DMS153 treated with DMSO at 0.1 percent for 48 hours (cell line): ENCODE measurements around the gene TRIM47.

Experiments used
- DNase-seq: peaks from one replicate; lab custom pipeline; 2025; ENCODE audit not compliant: unreplicated experiment; lab: John Stamatoyannopoulos, UW

TRIM47 gene

DNA sequence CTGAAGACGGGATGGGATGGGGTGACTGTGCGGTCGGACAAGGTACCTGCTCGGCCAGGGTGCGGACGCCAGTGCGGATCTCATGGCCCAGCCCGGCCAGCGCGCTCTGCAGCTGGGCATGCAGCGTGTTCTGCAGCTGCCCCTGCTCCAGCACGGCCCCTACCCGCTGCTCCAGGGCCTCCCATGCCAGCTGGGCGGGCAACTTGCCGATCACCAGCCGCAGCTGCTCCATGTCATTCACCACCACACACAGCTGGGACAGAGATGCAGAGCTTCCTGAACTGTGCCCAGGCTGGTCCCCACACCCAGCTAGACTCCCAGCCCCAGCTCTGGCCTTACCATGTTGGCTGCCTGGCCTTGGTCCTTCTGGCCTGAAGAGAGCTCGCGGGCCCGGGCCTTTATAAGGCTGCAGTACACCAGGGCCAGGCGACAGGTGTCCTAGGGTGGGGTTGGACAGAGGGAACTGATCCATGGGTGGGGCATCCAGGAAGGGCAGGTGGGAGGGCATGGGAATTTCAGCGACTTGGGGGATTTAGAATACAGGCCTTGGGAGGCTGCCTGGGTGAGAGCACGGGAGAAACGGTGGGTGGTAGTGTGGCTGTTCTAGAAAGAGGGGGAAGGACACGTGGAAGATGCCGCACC is 44.0 kb downstream of the TRIM47 start:
- DNase-seq, result no peak

DNA sequence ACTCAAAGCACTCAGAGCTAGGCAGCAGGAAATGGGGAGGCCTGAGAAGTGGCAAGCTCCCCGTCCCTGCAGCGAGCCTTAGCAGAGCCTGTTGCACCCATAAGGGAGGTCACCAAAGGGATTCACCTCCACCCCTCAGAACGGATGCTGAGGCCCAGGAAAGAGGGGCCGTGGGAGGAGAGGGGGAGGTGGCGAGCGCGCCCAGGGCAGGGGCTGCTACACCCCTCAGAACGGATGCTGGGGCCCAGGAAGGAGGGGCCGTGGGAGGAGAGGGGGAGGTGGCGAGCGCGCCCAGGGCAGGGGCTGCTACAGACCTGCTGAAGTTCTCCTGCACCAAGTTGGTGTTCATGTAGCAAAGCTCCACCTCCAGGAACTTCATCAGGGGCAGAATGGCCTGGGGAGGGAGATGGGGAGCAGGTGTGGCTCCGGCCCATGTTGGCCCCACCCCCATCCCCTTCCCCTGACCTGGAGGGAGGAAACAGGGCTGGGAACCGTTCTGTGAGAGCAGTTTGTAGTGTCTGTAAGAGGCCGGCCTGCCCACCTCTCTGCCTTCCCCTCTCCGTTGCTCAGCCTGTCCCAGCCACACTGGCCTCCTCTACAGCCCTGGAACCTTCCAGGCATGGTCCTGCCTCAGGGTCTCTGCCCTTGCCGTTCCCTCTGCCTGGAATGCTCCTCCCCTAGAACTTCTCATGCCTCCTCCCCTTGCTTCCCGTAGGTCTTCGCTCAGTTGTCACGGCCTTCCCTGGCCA is 45.6 kb downstream of the TRIM47 start:
- no peak for DNase-seq

DNA sequence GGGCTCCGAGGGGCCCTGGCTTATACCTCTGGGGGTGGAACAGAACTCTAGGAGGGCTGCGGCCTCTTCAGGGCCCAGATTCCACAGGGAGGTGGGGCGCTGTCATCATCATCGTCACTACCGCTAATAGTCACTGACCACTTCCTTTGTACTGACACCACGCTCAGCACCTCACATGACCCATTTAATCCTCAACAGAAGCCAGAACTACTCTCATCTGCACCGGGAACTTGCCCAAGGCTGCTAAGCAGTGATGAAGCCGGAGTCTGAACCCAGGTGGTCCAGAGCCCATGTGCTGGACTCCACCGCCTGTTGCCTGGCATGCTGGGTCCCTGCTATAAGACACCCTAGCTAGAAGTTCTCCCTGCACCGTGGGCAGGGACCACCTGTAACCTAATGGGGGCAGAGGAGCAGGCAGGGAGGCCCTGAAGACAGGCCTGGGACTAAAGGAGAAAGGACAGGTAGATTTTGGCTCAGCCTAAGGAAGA is 46.2 kb downstream of the TRIM47 start:
- DNase-seq, result no peak

DNA sequence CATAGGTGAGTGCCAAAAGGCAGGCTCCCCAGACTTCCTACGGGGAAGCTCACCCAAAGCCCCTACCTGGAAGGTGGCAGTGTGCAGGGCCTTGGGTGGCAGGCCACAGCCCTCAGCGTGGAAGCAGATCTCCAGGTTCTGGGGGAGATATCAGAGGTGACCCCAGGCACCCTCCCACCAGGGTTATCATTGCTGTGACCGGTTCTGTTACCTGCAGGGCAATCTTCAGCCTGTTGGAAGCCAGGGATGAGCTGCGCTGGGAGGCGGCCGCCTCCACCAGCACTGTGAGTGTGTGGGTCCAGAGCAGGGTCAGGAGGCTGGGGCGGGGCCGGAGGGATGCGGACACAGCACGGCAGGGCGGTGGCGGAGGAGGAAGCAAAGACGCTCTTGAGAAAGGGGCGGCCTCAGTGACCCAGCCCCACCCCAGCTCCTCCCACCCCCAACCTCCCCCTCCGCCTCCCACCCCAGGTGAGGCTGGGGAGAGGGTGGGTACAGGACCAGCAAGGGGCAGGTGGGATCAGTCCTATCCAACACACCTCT is 47.3 kb downstream of the TRIM47 start:
- DNase-seq, result no peak

DNA sequence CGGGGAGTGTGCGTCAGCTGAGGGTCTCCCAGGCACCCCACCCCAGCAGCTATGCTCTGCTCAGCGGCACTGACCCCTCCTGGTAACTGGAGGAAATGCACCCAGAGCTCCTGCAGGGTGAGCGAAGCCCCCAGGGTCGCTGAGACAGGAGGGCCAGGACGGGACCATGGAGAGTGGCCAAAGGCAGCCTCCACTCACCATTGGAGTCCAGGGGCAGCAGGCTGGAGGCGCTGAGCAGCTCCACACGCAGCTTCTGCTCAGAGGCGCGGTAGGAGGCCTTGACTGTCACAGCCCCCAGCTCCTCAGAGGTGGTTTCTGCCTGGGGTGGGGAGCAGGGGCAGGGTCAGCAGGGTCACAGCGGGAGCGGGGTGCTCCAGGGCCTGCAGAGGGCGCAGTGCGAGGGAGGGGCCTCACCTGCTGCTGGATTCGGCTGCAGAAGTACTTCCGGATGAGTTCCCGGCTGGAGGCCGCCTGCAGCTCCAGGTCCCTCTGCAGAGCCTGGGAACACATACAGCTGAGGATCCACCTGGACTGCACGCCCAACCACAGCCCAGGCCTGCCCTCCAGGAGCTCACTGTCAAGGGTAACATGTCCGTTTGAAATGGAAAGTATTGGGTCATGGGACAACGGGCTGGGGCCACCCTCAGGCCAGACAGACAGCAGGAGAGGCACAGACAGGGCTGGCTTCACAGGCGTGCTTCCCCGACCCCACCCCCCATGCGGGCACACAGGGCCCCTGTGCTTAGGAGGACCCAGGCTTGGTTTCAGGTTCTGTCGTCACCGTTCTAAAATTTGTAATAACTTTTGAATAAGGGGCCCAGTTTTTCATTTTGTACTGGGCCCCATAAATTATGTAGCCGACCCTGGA is 48.0 kb downstream of the TRIM47 start:
- no peak for DNase-seq

DNA sequence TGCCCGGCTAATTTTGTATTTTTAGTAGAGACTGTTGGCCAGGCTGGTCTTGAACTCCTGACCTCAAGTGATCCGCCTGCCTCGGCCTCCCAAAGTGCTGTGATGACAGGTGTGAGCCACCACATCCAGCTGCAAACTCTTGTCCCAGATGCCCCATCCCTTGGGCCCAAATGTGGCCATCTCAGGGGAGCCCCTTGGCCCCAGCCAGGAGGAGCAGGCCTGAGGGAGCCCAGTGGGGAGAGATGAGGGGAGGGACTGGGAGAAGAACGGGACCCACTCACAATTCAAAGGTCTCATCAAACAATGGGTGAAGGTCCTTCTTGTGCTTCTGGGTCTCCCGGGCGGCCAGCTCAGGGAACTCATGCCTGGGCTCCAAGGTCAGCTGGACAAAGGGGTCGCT is 48.6 kb downstream of the TRIM47 start:
- DNase-seq, result no peak

DNA sequence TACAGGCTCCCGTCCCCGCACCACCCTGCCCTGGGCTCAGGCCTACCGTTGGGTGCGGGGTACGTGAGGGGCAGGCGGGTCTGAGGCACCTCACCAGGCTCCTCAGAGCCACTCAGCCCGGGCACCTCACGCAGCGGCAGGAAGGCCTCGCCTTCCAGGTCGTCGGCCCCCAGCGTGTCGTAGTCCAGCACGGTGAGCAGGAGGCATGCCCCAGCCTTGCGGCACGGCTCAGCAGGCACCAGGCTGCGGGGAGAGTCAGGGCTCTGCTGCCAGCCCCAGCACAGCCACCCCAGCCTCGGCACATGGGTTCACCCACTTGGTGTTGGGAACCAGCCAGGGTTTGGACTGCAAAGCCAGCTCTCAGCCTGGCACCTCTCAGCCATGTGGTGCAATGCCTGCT is 49.6 kb downstream of the TRIM47 start:
- no peak for DNase-seq

DNA sequence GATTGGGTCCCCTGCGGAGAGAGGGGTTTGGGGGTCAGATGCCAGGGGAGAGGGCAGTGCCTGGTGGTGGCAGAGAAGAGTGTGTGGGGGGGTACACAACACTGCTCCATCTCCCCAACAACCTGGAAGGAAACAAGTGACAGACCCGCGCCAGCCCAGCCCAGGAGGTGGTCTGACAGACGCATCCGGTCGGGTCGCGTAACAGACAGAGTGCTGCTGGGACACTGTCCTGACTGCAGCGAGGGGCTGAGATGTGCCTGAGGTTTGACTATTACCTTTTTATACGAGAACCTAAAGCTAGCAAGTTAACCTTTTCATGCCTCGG is 50.3 kb downstream of the TRIM47 start:
- no peak for DNase-seq

DNA sequence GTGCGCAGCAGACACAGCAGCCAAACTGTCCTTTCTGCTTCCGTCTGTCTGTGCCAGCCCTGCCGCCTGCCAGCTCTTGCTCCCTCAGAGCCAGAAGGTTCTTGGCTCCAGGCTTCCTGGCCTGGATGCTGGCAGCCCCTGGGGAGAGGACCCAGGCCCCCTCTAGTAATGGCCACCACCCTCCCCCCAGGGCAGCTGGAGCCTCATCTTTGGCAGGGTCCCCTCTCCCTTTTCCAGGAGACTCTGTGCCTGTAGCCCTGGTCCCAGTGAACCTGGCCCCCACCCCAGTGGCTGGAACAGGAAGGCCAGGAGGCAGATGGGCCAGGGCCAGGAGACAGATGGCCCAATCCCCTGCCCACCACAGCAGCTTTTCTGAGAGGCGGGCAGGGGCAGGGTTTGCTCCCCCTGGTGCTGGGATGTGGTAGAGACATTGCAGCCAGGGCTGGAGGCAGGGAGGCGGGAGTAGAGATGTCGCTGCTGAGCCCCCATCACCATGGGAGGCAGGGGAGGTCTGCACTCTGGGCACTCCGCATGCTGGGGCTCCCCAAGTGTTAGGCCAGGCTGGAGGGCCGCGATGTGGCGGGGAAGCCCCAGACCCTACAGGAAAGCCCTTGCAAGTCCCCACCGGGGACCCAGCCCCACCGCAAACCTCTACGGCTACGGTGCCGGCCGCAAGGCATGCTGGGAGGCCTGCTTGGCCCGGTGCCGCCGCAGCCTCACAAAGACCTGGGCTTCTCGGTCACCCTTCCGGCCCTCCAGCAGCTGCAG is 50.9 kb downstream of the TRIM47 start:
- DNase-seq, result peak; percentile 48

DNA sequence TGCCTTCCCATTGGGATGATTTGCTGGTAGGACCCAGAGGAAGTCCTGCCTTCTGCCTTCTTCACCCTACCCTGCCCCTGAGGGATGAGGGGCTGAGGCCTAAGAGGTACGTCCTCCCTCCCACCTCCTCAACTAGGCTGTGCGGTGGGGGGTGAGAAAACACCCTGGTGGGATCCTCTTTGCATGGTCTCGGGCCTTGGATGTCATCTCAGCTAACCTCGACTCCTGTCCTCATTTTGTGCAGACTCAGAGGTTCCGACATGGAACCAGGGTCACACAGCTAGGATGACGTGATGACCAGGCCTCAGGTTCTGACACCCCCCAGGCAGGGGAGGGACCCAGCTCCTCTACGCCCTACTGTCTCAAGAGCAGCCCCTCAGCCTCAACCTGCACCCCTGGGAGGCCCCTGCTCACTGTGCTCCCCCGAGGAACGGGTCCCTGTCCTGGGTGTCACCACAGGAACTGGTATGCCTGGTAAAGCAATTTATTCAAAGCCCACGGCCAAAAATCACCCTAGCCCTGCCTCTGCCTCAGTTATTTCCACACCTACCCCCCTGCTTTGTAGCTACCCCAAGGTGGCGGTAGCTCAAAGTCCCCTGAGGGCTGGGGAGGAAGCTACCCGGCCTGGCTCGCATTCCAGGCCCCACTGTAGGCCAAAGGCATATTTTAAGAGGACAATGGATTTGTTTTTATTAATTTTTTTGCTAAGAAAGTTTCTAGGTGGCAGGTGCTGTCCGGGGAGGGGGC is 51.6 kb downstream of the TRIM47 start:
- DNase-seq, result no peak

DNA sequence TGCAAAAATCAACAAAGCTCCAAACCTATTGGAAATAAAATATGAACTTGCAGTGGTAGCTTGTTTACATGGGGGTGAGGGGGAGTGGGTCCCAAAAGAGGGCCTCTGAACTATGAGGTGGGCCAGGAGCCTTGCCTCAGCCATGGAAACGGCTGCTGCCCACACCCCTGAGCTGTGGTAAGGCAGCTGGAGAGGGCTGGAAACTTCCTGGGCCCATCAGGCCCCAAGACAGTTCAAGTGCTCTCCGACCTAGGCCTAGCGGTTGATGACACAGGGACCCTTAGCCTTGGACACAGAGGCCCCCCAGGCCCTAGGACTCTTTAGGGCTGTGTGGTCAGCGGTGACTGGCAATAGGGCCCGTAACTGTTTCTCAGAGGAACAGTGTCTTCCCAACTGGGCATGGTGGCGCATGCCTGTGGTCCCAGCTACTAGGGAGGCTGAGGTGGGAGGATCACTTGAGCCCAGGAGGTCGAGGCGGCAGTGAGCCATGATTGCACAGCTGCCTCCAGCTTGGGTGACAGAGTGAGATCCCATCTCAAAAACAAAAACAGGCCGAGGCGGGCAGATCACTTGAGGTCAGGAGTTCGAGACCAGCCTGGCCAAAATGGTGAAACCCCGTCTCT is 52.5 kb downstream of the TRIM47 start:
- no peak for DNase-seq

DNA sequence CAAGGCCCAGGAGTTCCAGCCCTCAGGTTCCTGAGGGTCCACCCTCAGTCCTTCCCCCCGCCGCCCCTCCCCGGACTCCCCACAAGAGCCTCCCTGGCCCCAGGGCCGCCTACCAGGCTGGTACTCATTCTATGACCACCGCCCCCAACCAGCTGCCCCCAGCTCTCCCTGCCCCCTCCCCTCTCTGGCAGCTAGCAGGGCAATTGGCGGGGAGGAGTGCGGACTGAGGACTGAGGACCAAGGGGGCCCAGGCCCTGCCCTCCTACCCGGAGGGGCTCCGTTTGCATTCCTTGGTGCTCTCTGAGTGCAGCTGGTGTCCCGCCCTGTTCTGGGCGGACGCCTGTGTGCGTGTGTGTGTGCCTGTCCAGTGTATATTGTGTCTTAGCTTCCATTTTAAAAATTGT is 53.2 kb downstream of the TRIM47 start:
- no peak for DNase-seq

DNA sequence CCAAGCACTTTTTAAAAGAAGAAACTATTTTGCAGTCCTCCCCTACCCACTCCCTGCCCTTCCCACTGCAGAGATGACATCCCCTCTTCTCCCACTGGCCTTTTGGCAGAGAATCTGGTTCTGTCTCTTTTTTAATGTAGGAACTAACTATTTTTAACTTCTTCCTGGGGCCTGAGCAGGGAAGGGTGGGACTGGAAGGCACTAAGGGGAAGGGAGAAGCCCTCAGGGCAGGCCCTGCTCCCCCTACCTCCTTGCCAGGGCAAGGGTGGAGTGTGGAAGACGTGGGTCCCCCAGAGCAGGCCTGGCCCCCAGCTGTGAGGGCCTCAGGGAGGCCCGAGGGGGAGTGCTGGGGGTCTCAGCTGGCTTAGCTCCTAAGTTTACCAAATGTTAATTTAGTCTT is 53.7 kb downstream of the TRIM47 start:
- DNase-seq, result no peak
